HG03354 (cell line): ENCODE measurements around the gene REC8.

ENCODE experiments used
- ATAC-seq: cut with Tn5 transposase; IDR thresholded peaks from one replicate; pipeline ENCODE4 v1.9.1; 2021; ENCODE audit warnings: mild to moderate bottlenecking; ENCODE audit not compliant: unreplicated experiment, poor library complexity, severe bottlenecking

The REC8 gene

GRCh38 chr14:24171422-24172260, at the start of gene REC8:
TSS of gene REC8 (plus strand) at chr14:24172080. CDS start at chr14:24172553, 473 bp downstream.
- peak; percentile 88 for ATAC-seq

GRCh38 chr14:24122416-24122815, 49.5 kb upstream of the REC8 start:
- ATAC-seq: no peak

GRCh38 chr14:24122898-24123297, 49.0 kb upstream of the REC8 start:
- no peak for ATAC-seq

- no peak for ATAC-seq
Observed at GRCh38 chr14:24123424-24124417, 48.2 kb upstream of the REC8 start.

- no peak for ATAC-seq
Observed at GRCh38 chr14:24126939-24127338, 44.9 kb upstream of the REC8 start.

- no peak for ATAC-seq
Observed at GRCh38 chr14:24127673-24128072, 44.2 kb upstream of the REC8 start.

GRCh38 chr14:24129410-24129998, 42.4 kb upstream of the REC8 start:
- no peak for ATAC-seq

- no peak for ATAC-seq
Observed at GRCh38 chr14:24130380-24130716, 41.5 kb upstream of the REC8 start, which contains the start of gene FITM1. TSS of gene FITM1 (plus strand) at chr14:24130659. CDS start at chr14:24131564, 905 bp downstream.

- ATAC-seq: no peak
Observed at GRCh38 chr14:24130717-24131548, 40.9 kb upstream of the REC8 start.

GRCh38 chr14:24131549-24131966, 40.3 kb upstream of the REC8 start:
- ATAC-seq: no peak

GRCh38 chr14:24132061-24132685, 39.7 kb upstream of the REC8 start:
- no peak for ATAC-seq

GRCh38 chr14:24132976-24133375, 38.9 kb upstream of the REC8 start:
- ATAC-seq: no peak

GRCh38 chr14:24133735-24134134, 38.1 kb upstream of the REC8 start:
- no peak for ATAC-seq

- peak; percentile 19 for ATAC-seq
Observed at GRCh38 chr14:24135584-24135833, 36.4 kb upstream of the REC8 start.

- peak; percentile 88 for ATAC-seq
Observed at GRCh38 chr14:24135834-24136683, 35.8 kb upstream of the REC8 start, which contains the start of gene PSME1. TSS of gene PSME1 (plus strand) at chr14:24136194. CDS start at chr14:24136263, 69 bp downstream.

GRCh38 chr14:24136684-24137528, 35.0 kb upstream of the REC8 start:
- ATAC-seq: no peak
